Uterus (tissue), 4 donors: ENCODE results near the gene CPA1. TPM values are rescaled to one million over a fixed set of nuclear protein-coding genes. Genes with fewer than 3 reads are reported as not detected.

Source experiments
- DNase-seq, 2 donors: peaks; one replicate each; pipeline ENCODE4 v3.0.0-alpha.2; 2019 to 2020
- H3K27ac ChIP-seq, 2 donors: fragments of 200-600 bp; sonication (generic); 1 replicate in 1 of 2; 2 replicates in 1 of 2; pipeline ENCODE4 v1.5.1; 2016 to 2018
- H3K27me3 ChIP-seq, 2 donors: fragments of 200-600 bp; sonication (generic); one replicate each; pipeline ENCODE4 v1.5.1; 2018 to 2019; ENCODE audit warnings: control low read depth in 1 of 2
- H3K36me3 ChIP-seq, 2 donors: fragments of 200-600 bp; sonication (generic); one replicate each; pipeline ENCODE4 v1.5.1; 2019; ENCODE audit warnings: control low read depth in 1 of 2
- H3K4me1 ChIP-seq, 2 donors: fragments of 200-600 bp; sonication (generic); one replicate each; pipeline ENCODE4 v1.5.1; 2018 to 2019; ENCODE audit warnings: control low read depth in 1 of 2
- H3K4me3 ChIP-seq, 2 donors: fragments of 200-600 bp; sonication (generic); 1 replicate in 1 of 2; 2 replicates in 1 of 2; pipeline ENCODE4 v1.5.1; 2018 to 2019; ENCODE audit warnings: mild to moderate bottlenecking in 1 of 2
- H3K9me3 ChIP-seq, 2 donors: fragments of 200-600 bp; sonication (generic); one replicate each; pipeline ENCODE4 v1.5.1; 2019; ENCODE audit warnings: control low read depth in 1 of 2
- POLR2A ChIP-seq, 2 donors: fragments of 450-650 bp; IDR thresholded peaks; one replicate each; pipeline ENCODE4 v1.6.1; 2016; ENCODE audit warnings: antibody characterized with exemption in 2 of 2, mild to moderate bottlenecking in 1 of 2, moderate library complexity in 1 of 2
- intact Hi-C: fragments of 100-400 bp; cut with DNase I; formaldehyde crosslinking; loops from one replicate; pipeline ENCODE4 v1.15.1; 2023; ENCODE audit warnings: low total_unique reads
- total RNA-seq, 4 donors: library from RNA; depleted of rRNA in 3 of 4; stranded (reverse); fragments of >200 nt in 3 of 4; gene quantifications; one replicate each; pipeline versions ENCODE4 v1.1.0 to v1.2.4, GENCODE V29; 2014 to 2023
- TF ChIP-seq, protein P1 (sequence below), 4 experiments: fragments of 200-600 bp in 2 of 4; fragments of 450-650 bp in 2 of 4; sonication (generic) in 2 of 4; IDR thresholded peaks; one replicate each; pipeline ENCODE4 v1.5.1; 2016 to 2019; ENCODE audit warnings: antibody characterized with exemption in 4 of 4, mild to moderate bottlenecking in 2 of 4, moderate library complexity in 1 of 4
- donor health status: DM: yes; HTN: yes; CAD: no.

Gene CPA1
- total RNA-seq, 4 donors from 2014 or later = 0.46 to 3.8 TPM; not detected in 2

DNA sequence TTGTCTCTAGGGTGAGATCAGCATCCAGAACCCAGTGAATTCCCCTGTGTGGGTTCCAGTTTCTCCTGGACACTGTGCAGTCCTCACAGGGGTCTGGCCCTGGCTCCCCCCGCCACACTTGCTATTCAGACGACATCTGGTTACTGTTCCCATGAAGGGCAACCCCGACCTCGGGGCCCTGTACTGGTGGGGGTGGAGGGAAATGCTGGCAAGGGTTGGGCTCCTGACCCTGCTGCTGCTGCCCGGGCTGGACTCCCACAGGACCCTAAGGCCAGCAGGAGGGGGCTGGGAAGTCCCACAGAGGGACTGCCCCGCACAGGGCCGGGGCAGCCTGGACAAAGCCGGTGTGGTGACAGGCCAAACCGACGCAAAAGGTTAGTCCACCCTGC is 768 bp upstream of the CPA1 start:
- TF ChIP-seq, protein P1, sequence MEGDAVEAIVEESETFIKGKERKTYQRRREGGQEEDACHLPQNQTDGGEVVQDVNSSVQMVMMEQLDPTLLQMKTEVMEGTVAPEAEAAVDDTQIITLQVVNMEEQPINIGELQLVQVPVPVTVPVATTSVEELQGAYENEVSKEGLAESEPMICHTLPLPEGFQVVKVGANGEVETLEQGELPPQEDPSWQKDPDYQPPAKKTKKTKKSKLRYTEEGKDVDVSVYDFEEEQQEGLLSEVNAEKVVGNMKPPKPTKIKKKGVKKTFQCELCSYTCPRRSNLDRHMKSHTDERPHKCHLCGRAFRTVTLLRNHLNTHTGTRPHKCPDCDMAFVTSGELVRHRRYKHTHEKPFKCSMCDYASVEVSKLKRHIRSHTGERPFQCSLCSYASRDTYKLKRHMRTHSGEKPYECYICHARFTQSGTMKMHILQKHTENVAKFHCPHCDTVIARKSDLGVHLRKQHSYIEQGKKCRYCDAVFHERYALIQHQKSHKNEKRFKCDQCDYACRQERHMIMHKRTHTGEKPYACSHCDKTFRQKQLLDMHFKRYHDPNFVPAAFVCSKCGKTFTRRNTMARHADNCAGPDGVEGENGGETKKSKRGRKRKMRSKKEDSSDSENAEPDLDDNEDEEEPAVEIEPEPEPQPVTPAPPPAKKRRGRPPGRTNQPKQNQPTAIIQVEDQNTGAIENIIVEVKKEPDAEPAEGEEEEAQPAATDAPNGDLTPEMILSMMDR (IDR thresholded peaks at IDR 0.05) = no peak
- TF ChIP-seq POLR2A (IDR thresholded peaks at IDR 0.05) = no peak
- Histone ChIP-seq H3K4me1 (peaks cover 0 to 6% of the 10 kb centered on the region in 2 donors), H3K9me3 (no peaks in the 10 kb centered on the region), H3K36me3 (no peaks in the 10 kb centered on the region), H3K27me3 (no peaks in the 10 kb centered on the region), H3K4me3 (no peak overlapping the region), H3K27ac (peak overlapping the region; percentile 57 to 76)
- intact Hi-C loops = no loop called here
- peak in 1 of 2 donors; percentile 15 for DNase-seq

DNA sequence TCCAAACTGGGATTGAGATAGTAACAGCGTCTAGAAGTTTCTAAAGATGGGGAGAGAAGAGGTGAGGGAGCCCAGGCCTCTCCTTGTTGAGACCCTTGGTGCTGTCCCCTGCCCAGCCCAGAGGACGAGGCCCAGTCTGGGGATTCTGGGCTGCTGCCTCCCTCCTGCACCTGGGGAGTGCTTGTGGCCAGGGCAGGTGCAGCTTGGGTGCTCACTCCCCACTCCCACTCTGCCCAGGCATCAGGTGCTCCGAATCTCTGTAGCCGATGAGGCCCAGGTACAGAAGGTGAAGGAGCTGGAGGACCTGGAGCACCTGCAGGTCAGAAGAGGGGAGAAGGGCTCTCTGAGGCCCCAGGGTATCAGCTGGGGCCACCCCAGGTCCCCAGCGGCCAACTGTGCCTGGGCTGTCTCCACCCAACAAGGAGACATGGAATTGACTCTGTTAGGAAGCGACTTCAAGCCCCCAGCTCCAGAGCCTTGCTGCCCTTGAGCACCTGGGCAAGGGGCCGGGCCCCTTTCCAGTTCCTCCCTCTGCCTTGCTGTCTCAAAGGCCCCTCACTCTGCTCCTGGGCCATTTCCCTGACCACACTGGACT is 664 bp downstream of the CPA1 start:
- Histone ChIP-seq H3K27me3 (no peaks in the 10 kb centered on the region), H3K9me3 (no peaks in the 10 kb centered on the region), H3K4me1 (peaks cover 0 to 6% of the 10 kb centered on the region in 2 donors), H3K4me3 (no peak overlapping the region), H3K36me3 (no peaks in the 10 kb centered on the region), H3K27ac (peak overlapping the region; percentile 57 to 76)
- TF ChIP-seq POLR2A (IDR thresholded peaks at IDR 0.05) = no peak
- TF ChIP-seq, protein P1 (IDR thresholded peaks at IDR 0.05) = no peak
- intact Hi-C loops = no loop called here
- no peak for DNase-seq

DNA sequence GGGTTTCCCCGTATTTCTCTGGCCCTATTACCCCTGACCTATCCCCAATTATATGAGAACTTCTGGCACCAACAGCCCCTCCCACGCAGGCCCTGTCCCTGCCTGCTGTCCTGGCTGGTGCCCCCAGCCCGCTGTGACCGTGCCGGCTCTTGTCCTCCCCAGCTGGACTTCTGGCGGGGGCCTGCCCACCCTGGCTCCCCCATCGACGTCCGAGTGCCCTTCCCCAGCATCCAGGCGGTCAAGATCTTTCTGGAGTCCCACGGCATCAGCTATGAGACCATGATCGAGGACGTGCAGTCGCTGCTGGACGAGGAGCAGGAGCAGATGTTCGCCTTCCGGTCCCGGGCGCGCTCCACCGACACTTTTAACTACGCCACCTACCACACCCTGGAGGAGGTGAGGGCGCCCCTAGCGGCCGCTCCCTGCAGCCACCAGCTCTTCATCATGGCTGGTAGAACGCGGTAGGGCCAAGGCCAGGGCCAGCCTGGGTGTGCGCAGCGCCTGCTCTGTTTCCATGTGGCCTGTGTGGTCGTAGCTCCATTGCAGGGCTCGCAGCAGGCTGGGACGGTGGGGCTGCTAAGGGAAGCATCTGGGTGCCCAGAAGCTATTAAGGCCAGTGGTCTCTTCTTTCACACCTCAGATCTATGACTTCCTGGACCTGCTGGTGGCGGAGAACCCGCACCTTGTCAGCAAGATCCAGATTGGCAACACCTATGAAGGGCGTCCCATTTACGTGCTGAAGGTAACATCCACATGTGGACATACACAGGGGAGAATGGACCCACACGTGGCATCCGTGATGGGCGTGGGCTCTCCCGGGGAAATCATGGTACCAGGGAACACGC is 1.4 kb downstream of the CPA1 start:
- Histone ChIP-seq H3K4me1 (peaks cover 0 to 6% of the 10 kb centered on the region in 2 donors), H3K36me3 (no peaks in the 10 kb centered on the region), H3K9me3 (no peaks in the 10 kb centered on the region), H3K27me3 (no peaks in the 10 kb centered on the region), H3K27ac (peak overlapping the region in 1 of 2 donors; percentile 76), H3K4me3 (no peak overlapping the region)
- intact Hi-C loops = no loop called here
- TF ChIP-seq, protein P1 (IDR thresholded peaks at IDR 0.05) = no peak
- no peak for TF ChIP-seq POLR2A (IDR thresholded peaks at IDR 0.05)
- DNase-seq = no peak

DNA sequence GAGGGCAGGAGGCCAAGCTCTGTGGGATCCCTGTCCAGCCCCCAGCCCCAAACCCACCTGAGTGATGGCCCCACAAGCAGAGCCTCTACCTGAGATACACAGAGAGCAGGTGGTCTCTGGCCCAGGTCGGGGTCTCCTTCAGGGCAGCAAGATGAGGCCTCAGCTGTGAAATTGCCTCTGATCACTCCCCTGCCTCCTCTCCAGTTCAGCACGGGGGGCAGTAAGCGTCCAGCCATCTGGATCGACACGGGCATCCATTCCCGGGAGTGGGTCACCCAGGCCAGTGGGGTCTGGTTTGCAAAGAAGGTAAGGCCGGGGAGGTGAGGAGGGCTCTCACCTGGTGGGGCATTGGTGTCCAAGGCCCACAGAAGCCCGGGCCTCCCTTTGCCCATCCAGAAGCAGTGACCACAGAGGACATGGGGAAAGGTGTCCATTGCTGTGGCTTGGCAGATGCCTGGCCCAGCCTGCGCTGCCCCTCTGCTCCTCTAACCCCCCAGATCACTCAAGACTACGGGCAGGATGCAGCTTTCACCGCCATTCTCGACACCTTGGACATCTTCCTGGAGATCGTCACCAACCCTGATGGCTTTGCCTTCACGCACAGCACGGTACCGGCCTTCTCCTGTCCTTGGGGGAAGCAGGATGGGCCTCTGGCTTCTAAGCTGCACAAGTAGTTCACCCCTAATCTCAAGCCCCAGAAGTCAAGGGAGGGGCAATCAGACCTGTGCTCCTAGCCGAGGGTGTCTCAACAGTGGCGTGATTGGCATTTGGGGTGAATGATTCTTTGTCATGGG is 3.1 kb downstream of the CPA1 start:
- TF ChIP-seq, protein P1 (IDR thresholded peaks at IDR 0.05) = no peak
- no peak for TF ChIP-seq POLR2A (IDR thresholded peaks at IDR 0.05)
- Histone ChIP-seq H3K9me3 (no peaks in the 10 kb centered on the region), H3K27ac (no peak overlapping the region), H3K36me3 (no peaks in the 10 kb centered on the region), H3K27me3 (no peaks in the 10 kb centered on the region), H3K4me1 (peaks cover 0 to 6% of the 10 kb centered on the region in 2 donors), H3K4me3 (no peak overlapping the region)
- intact Hi-C loops = no loop called here
- no peak for DNase-seq
